ENCODE measurements around the gene SETD3. TPM values are rescaled to one million over a fixed set of nuclear protein-coding genes. Genes with fewer than 3 reads are reported as not detected.

The SETD3 gene
- polyA plus RNA-seq, 2 donors = 15.4 to 25.2 TPM

DNA sequence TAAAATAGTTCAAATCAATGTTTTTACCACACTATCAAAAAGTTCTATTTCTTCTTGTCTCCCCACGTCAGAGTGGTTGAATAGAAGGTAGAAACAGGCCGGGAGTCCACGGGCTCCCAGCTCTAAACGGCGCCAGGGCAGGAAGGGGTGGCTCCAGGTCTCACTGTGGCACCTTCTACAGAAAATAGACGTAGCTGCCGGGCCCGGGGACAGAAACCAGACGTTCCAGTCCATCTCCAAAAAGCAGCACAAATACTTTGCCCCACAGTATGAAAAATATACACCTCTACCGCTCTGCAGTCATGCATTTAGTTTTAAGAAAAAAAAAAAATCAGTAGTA lies 31.4 kb upstream of the SETD3 start:
- Histone ChIP-seq H3K27me3 (ENCODE audit: control insufficient read depth in 1 of 2, insufficient read depth in 2 of 2, low read length in 2 of 2) (no peaks in the 10 kb centered on the region), H3K36me3 (ENCODE audit: control insufficient read depth in 2 of 2, insufficient read depth in 2 of 2, low read length in 1 of 2) (peaks cover 7 to 40% of the 10 kb centered on the region in 2 donors), H3K9me3 (ENCODE audit: control insufficient read depth in 2 of 2, insufficient read depth in 1 of 2, low read depth in 1 of 2, low read length in 1 of 2) (no peaks in the 10 kb centered on the region), H3K27ac (ENCODE audit: low read depth in 2 of 2, low read length in 1 of 2) (no peak overlapping the region), H3K4me1 (ENCODE audit: control insufficient read depth in 2 of 2, insufficient read depth in 2 of 2, low read length in 1 of 2) (no peaks in the 10 kb centered on the region), H3K4me3 (ENCODE audit: low read depth in 1 of 2, low read length in 2 of 2) (no peak overlapping the region)
- 65 to 68% methylated on average over 10 of the region's 10 CpGs for WGBS, 2 donors

DNA sequence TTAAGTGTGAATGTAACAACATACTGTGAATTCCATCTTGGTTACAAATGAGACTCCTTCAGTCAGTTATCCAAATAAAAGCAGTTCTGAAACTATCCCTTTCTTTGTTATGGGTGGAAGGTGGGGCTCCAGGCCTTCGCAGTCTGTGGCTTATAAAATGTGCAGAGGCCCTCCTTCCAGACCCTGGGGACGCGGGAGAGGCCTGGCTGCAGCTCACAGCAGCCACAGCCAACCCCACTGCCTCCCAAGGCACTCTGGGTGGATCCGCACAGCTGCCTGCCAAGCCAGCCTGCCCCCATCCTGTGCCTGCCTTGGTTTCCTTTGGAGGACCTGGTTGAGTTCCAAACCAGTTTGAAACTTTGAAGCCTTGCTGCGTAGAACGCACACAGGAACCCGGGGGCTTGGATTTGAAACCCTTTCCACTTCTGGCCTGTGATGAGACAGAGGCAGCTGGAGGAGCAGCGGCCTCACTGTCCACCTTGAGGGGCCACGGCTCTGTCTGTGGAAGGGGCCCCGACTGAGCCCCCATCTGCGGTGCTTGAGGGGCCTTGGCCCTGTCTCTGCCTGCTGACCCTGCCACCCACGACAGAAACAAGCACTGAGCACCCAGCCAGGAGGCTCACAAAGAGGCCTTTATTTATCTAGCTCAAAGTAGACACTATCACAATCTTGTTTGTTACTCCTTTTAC lies 30.9 kb upstream of the SETD3 start:
- WGBS, 2 donors = 69 to 84% methylated on average over 12 of the region's 12 CpGs
- Histone ChIP-seq H3K4me3 (ENCODE audit: low read depth in 1 of 2, low read length in 2 of 2) (no peak overlapping the region), H3K9me3 (ENCODE audit: control insufficient read depth in 2 of 2, insufficient read depth in 1 of 2, low read depth in 1 of 2, low read length in 1 of 2) (no peaks in the 10 kb centered on the region), H3K4me1 (ENCODE audit: control insufficient read depth in 2 of 2, insufficient read depth in 2 of 2, low read length in 1 of 2) (no peaks in the 10 kb centered on the region), H3K36me3 (ENCODE audit: control insufficient read depth in 2 of 2, insufficient read depth in 2 of 2, low read length in 1 of 2) (peaks cover 7 to 44% of the 10 kb centered on the region in 2 donors), H3K27ac (ENCODE audit: low read depth in 2 of 2, low read length in 1 of 2) (peak overlapping the region in 1 of 2 donors; percentile 11), H3K27me3 (ENCODE audit: control insufficient read depth in 1 of 2, insufficient read depth in 2 of 2, low read length in 2 of 2) (no peaks in the 10 kb centered on the region)

DNA sequence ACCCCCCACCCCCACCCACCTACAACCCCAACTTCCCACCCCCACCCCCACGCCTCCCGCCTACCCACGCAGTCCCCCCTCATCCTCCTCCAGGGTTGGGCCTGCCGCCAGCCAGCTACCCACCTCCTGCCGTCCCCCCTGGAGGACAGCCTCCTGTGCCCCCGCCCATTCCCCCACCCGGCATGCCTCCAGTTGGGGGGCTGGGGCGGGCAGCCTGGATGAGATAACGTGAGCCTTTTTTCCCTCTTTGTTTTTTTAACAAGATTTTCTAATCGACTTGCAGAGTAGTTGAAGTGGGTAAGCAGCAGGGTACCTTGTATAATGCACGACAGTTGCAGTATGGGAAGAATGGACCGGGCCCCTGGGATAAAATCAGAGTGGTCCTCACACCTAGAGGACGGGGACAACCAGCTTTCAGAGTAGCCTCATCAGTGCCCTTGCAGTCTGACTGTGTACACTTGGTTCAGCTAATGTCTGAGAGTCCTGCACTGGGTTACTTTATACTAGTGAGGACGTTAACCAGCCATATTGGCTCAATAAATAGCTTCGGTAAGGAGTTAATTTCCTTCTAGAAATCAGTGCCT lies 30.0 kb upstream of the SETD3 start:
- no peaks in the 10 kb centered on the region for H3K27me3 ChIP-seq (ENCODE audit: control insufficient read depth in 1 of 2, insufficient read depth in 2 of 2, low read length in 2 of 2)
- H3K9me3 ChIP-seq (ENCODE audit: control insufficient read depth in 2 of 2, insufficient read depth in 1 of 2, low read depth in 1 of 2, low read length in 1 of 2) = no peaks in the 10 kb centered on the region
- H3K27ac ChIP-seq (ENCODE audit: low read depth in 2 of 2, low read length in 1 of 2) = no peak overlapping the region
- WGBS, 2 donors = 70 to 78% methylated on average over 15 of the region's 15 CpGs
- H3K36me3 ChIP-seq (ENCODE audit: control insufficient read depth in 2 of 2, insufficient read depth in 2 of 2, low read length in 1 of 2) = peaks cover 15 to 48% of the 10 kb centered on the region in 2 donors
- no peak overlapping the region for H3K4me3 ChIP-seq (ENCODE audit: low read depth in 1 of 2, low read length in 2 of 2)
- no peaks in the 10 kb centered on the region for H3K4me1 ChIP-seq (ENCODE audit: control insufficient read depth in 2 of 2, insufficient read depth in 2 of 2, low read length in 1 of 2)

DNA sequence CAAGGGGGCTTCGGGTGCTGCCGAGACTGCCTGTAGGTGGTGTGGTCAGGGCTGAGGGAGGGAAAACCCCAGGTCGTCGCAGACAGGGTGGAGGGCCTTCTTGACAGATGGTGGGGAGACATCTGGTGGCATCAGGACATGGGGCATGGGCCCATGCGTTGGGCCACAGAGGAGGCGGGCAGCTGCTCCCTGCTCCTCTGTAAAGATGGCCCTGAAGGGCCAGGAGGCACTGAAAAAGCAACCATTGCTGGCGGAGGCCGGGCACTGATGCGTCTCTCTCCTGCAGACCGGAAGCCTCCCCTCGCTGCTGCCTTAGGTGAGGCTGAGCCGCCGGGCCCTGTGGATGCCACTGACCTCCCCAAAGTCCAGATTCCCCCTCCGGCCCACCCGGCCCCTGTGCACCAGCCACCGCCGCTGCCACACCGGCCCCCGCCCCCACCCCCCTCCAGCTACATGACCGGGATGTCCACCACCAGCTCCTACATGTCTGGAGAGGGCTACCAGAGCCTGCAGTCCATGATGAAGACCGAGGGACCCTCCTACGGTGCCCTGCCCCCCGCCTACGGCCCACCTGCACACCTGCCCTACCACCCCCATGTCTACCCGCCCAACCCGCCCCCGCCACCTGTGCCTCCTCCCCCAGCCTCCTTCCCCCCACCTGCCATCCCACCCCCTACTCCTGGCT lies 29.4 kb upstream of the SETD3 start:
- Histone ChIP-seq H3K4me3 (ENCODE audit: low read depth in 1 of 2, low read length in 2 of 2) (no peak overlapping the region), H3K36me3 (ENCODE audit: control insufficient read depth in 2 of 2, insufficient read depth in 2 of 2, low read length in 1 of 2) (peaks cover 17 to 50% of the 10 kb centered on the region in 2 donors)
- 91% methylated on average over 23 to 27 of the region's 27 CpGs for WGBS, 2 donors

DNA sequence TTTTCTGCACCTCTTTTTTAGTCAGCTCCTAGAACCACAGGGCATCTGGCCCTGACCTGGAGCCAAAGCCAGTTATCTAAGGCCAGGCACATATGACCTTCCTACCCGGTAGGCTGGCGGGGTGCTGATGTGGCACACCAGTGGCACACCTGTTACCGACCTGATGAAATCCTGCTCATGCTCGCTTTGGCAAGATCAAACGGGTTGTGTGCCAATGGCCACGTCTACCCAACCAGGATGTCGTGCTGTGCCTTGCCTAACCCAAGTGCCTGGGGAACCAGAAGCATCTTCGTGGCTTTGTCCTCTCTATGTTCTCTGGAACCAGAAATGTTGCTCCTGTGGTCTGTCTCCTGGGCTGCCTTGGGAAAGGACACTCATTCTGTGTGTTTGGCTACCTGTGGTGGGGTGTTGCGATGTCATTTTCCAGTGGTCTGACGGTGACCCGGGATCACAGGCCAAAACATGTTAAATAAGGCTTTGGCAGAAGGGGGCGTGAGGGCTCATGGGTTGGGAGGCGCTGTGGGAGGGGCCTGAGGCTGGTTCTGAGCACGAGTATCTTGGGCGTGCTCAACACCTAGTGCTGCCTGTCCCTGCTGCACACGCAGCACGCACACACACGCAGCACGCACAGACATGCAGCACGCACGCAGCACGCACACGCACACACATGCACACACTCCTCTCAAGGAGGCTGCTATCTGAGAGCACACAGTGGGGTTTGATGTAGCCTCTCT lies 28.4 kb upstream of the SETD3 start:
- Histone ChIP-seq H3K27ac (ENCODE audit: low read depth in 2 of 2, low read length in 1 of 2) (peak overlapping the region in 1 of 2 donors; percentile 26), H3K4me1 (ENCODE audit: control insufficient read depth in 2 of 2, insufficient read depth in 2 of 2, low read length in 1 of 2) (no peaks in the 10 kb centered on the region), H3K27me3 (ENCODE audit: control insufficient read depth in 1 of 2, insufficient read depth in 2 of 2, low read length in 2 of 2) (no peaks in the 10 kb centered on the region), H3K36me3 (ENCODE audit: control insufficient read depth in 2 of 2, insufficient read depth in 2 of 2, low read length in 1 of 2) (peaks cover 17 to 48% of the 10 kb centered on the region in 2 donors), H3K4me3 (ENCODE audit: low read depth in 1 of 2, low read length in 2 of 2) (no peak overlapping the region), H3K9me3 (ENCODE audit: control insufficient read depth in 2 of 2, insufficient read depth in 1 of 2, low read depth in 1 of 2, low read length in 1 of 2) (no peaks in the 10 kb centered on the region)
- WGBS, 2 donors = 68 to 70% methylated on average over 23 of the region's 23 CpGs

More for the DNA sequence above, 29.4 kb upstream of the SETD3 start:
- no peaks in the 10 kb centered on the region for H3K4me1 ChIP-seq (ENCODE audit: control insufficient read depth in 2 of 2, insufficient read depth in 2 of 2, low read length in 1 of 2)
- H3K27ac ChIP-seq (ENCODE audit: low read depth in 2 of 2, low read length in 1 of 2) = no peak overlapping the region
- no peaks in the 10 kb centered on the region for H3K27me3 ChIP-seq (ENCODE audit: control insufficient read depth in 1 of 2, insufficient read depth in 2 of 2, low read length in 2 of 2)
- H3K9me3 ChIP-seq (ENCODE audit: control insufficient read depth in 2 of 2, insufficient read depth in 1 of 2, low read depth in 1 of 2, low read length in 1 of 2) = no peaks in the 10 kb centered on the region

DNA sequence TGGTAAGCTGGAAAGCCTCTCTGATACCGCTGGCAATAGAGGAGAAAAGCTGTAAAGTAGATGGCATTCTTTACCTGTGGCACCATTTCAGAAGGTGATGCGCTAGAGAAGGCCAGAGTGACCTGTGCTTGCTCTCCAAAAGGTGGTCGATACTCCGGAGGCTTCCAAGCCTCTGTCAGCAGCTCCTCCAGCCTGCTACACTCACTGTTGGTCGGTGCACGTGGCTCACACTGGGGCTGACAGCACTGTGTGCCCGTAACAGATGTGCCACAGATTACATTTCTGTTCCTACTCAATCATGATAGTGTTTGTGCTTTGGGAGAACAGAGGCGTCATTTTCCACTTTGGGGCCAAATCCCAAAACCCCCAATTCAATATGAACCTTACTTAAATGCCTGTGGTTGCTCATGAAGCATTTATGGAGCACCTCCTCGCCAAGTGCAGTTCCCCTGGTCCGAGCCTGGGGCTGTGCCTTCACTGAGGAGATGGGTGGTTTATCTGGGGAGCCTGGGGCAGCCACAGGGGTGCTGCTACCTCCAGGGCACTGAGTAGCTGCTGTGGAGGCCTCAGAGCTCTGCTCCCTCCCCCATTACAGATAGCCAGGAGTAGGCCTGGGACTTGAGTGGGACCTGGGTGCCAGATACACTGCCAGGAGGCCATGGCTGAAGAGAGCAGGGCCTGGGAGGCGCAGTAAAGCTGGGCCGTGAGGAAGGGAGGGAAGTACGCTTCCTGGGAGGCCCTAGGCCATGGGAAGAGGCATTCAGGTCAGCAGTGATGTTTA lies 27.4 kb upstream of the SETD3 start:
- no peaks in the 10 kb centered on the region for H3K4me1 ChIP-seq (ENCODE audit: control insufficient read depth in 2 of 2, insufficient read depth in 2 of 2, low read length in 1 of 2)
- H3K27me3 ChIP-seq (ENCODE audit: control insufficient read depth in 1 of 2, insufficient read depth in 2 of 2, low read length in 2 of 2) = no peaks in the 10 kb centered on the region
- H3K27ac ChIP-seq (ENCODE audit: low read depth in 2 of 2, low read length in 1 of 2) = peak overlapping the region in 1 of 2 donors; percentile 18
- WGBS, 2 donors = 90 to 91% methylated on average over 13 of the region's 13 CpGs
- no peaks in the 10 kb centered on the region for H3K9me3 ChIP-seq (ENCODE audit: control insufficient read depth in 2 of 2, insufficient read depth in 1 of 2, low read depth in 1 of 2, low read length in 1 of 2)
- no peak overlapping the region for H3K4me3 ChIP-seq (ENCODE audit: low read depth in 1 of 2, low read length in 2 of 2)
- peaks cover 19 to 53% of the 10 kb centered on the region in 2 donors for H3K36me3 ChIP-seq (ENCODE audit: control insufficient read depth in 2 of 2, insufficient read depth in 2 of 2, low read length in 1 of 2)

DNA sequence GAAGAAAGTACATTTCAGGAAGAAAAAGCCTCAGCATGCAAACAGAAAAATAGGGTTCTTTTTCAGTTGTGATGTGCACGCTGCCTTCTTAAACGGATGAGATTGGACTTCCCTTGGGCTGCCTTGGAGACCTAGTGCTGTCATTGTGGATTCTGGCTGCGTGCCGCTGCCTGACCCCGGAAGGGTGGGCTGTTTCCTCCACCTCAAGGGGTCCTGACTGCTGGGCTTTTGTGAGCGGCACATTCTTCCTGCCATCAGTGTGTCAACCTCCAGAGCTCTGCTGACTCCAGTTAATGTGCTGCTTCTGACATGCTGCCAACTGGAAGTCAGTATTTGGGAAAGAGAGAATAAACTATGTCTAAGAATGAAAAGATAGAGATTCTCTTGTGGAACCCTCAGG lies 25.6 kb upstream of the SETD3 start:
- Histone ChIP-seq H3K27me3 (ENCODE audit: control insufficient read depth in 1 of 2, insufficient read depth in 2 of 2, low read length in 2 of 2) (no peaks in the 10 kb centered on the region), H3K36me3 (ENCODE audit: control insufficient read depth in 2 of 2, insufficient read depth in 2 of 2, low read length in 1 of 2) (peaks cover 24 to 58% of the 10 kb centered on the region in 2 donors), H3K4me3 (ENCODE audit: low read depth in 1 of 2, low read length in 2 of 2) (no peak overlapping the region), H3K9me3 (ENCODE audit: control insufficient read depth in 2 of 2, insufficient read depth in 1 of 2, low read depth in 1 of 2, low read length in 1 of 2) (no peaks in the 10 kb centered on the region), H3K27ac (ENCODE audit: low read depth in 2 of 2, low read length in 1 of 2) (no peak overlapping the region), H3K4me1 (ENCODE audit: control insufficient read depth in 2 of 2, insufficient read depth in 2 of 2, low read length in 1 of 2) (no peaks in the 10 kb centered on the region)
- WGBS, 2 donors = 81 to 90% methylated on average over 6 of the region's 6 CpGs

DNA sequence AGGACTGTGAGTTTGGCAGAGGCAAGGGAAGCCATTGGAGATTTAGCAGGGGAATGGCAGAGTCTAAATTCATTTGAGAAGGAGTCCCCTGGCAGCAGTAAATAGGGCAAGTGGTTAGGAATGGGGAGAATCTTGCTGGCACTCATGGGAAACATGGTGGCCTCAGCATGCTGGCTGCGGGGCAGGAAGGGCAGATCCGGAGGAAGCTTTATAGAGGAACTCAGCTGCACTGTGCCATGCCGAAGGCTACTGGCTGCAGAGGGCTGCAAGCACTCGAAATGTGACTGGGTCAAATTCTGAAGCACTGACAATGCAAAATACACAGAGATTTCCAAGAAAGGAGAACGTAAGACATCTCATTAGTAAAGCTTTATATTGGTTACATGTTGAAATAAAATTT lies 24.4 kb upstream of the SETD3 start:
- Histone ChIP-seq H3K4me1 (ENCODE audit: control insufficient read depth in 2 of 2, insufficient read depth in 2 of 2, low read length in 1 of 2) (no peaks in the 10 kb centered on the region), H3K36me3 (ENCODE audit: control insufficient read depth in 2 of 2, insufficient read depth in 2 of 2, low read length in 1 of 2) (peaks cover 24 to 60% of the 10 kb centered on the region in 2 donors)
- 86% methylated on average over 5 of the region's 5 CpGs for WGBS, 2 donors

More for the DNA sequence above, 24.4 kb upstream of the SETD3 start:
- Histone ChIP-seq H3K9me3 (ENCODE audit: control insufficient read depth in 2 of 2, insufficient read depth in 1 of 2, low read depth in 1 of 2, low read length in 1 of 2) (no peaks in the 10 kb centered on the region), H3K4me3 (ENCODE audit: low read depth in 1 of 2, low read length in 2 of 2) (no peak overlapping the region), H3K27ac (ENCODE audit: low read depth in 2 of 2, low read length in 1 of 2) (no peak overlapping the region), H3K27me3 (ENCODE audit: control insufficient read depth in 1 of 2, insufficient read depth in 2 of 2, low read length in 2 of 2) (no peaks in the 10 kb centered on the region)
